Spinal cord (tissue), 10 donors: ENCODE results near the gene SPDYE1. TPM values are rescaled to one million over a fixed set of nuclear protein-coding genes. Genes with fewer than 3 reads are reported as not detected.
"Not testable (repeated sequence)": the region's sequence is repeated elsewhere in the genome, so short reads cannot be mapped to it uniquely, and the experiment has no call there.

Source experiments
- DNase-seq, 6 donors: peaks; one replicate each; pipeline versions ENCODE4 v3.0.0 to v3.0.0-alpha.2; 2013 to 2015; ENCODE audit warnings: low spot score in 6 of 6, low read depth in 4 of 6
- H3K27ac ChIP-seq: one replicate; pipeline ENCODE4 v1.5.1; 2013; ENCODE audit warnings: low read depth, low read length, control low read depth
- H3K27me3 ChIP-seq: one replicate; pipeline ENCODE4 v1.6.1; 2013; ENCODE audit warnings: low read length; ENCODE audit not compliant: control insufficient read depth, insufficient read depth
- H3K36me3 ChIP-seq: one replicate; pipeline ENCODE4 v1.6.1; 2013; ENCODE audit warnings: low read length; ENCODE audit not compliant: control insufficient read depth, insufficient read depth
- H3K4me1 ChIP-seq: one replicate; pipeline ENCODE4 v1.6.1; 2013; ENCODE audit warnings: low read length; ENCODE audit not compliant: control insufficient read depth, insufficient read depth
- H3K4me3 ChIP-seq: one replicate; pipeline ENCODE4 v1.5.1; 2013; ENCODE audit warnings: low read depth, low read length, control low read depth
- H3K9me3 ChIP-seq: one replicate; pipeline ENCODE4 v1.6.1; 2013; ENCODE audit warnings: low read length; ENCODE audit not compliant: control insufficient read depth, insufficient read depth
- WGBS: methylation state at CpG from one replicate; pipeline ENCODE4 v1.1.5; 2013; ENCODE audit warnings: missing lambda C conversion rate; ENCODE audit not compliant: insufficient coverage; 5-methylcytosine and 5-hydroxymethylcytosine counted together
- long read RNA-seq, 4 donors: transcript quantifications; one replicate each; lab custom pipeline, GENCODE V29; 2026
- polyA plus RNA-seq, 2 donors: library from polyadenylated mRNA; unstranded; fragments of 120-200 nt; gene quantifications; one replicate each; pipeline ENCODE4 v1.2.1, GENCODE V29; 2013; ENCODE audit not compliant: insufficient read length in 2 of 2
- total RNA-seq, 2 donors: library from RNA; depleted of rRNA in 1 of 2; stranded (reverse); fragments of 120-200 nt in 1 of 2; fragments of >200 nt in 1 of 2; gene quantifications; one replicate each; pipeline versions ENCODE4 v1.2.3 to v1.2.4, GENCODE V29; 2013 to 2014
- donor health status: healthy.

SPDYE1 gene
- total RNA-seq (under 1 TPM in 1 of 2 donors, not detected in 1; 0.10 TPM), polyA plus RNA-seq (1 to 10 TPM in 1 of 2 donors, under 1 TPM in 1; 0.33 to 4.1 TPM)
- long read RNA-seq, donor 1, partial matches to known transcripts, result 6 of 6 reads
- long read RNA-seq, donor 1, other reads (novel, unspliced or antisense), result 0 of 6 reads
- long read RNA-seq, donor 2, result 0 reads
- long read RNA-seq, donor 3, result 0 reads
- long read RNA-seq, donor 4, result 0 reads

GRCh38 chr7:43997532-43997931 is at the start of gene SPDYE1:
Gene SPDYE1 (plus strand): TSS chr7:43997897. CDS start chr7:43999950, 2,053 bp downstream.
- H3K27me3 ChIP-seq, H3K9me3 ChIP-seq, H3K4me3 ChIP-seq, H3K36me3 ChIP-seq, H3K27ac ChIP-seq, DNase-seq, H3K4me1 ChIP-seq: not testable (repeated sequence)
- WGBS, result no CpG with 5 or more reads among the region's 3 CpGs

- DNase-seq, result no peak
- Histone ChIP-seq H3K27me3 (no peaks in the 10 kb centered on the region), H3K27ac (no peak overlapping the region), H3K9me3 (no peaks in the 10 kb centered on the region), H3K36me3 (peaks cover 47% of the 10 kb centered on the region), H3K4me3 (no peak overlapping the region), H3K4me1 (peaks cover 3% of the 10 kb centered on the region)
- WGBS, result 81% methylated on average over 2 of the region's 3 CpGs
Measured at GRCh38 chr7:43952028-43952427, 45.7 kb upstream of the SPDYE1 start.

GRCh38 chr7:43953071-43953470 is 44.6 kb upstream of the SPDYE1 start:
- H3K4me3 ChIP-seq, result no peak overlapping the region
- H3K27ac ChIP-seq, result no peak overlapping the region
- no peaks in the 10 kb centered on the region for H3K9me3 ChIP-seq
- DNase-seq, result no peak
- H3K27me3 ChIP-seq, result no peaks in the 10 kb centered on the region
- WGBS, result 100% methylated on average over 1 of the region's 5 CpGs
- peaks cover 3% of the 10 kb centered on the region for H3K4me1 ChIP-seq
- peaks cover 47% of the 10 kb centered on the region for H3K36me3 ChIP-seq

GRCh38 chr7:43954524-43955228 is 43.0 kb upstream of the SPDYE1 start:
- no peaks in the 10 kb centered on the region for H3K27me3 ChIP-seq
- peaks cover 34% of the 10 kb centered on the region for H3K36me3 ChIP-seq
- peak; percentile 9 to 87 (median 34) for DNase-seq
- H3K9me3 ChIP-seq, result no peaks in the 10 kb centered on the region
- H3K4me3 ChIP-seq, result no peak overlapping the region
- 67% methylated on average over 3 of the region's 3 CpGs for WGBS
- no peak overlapping the region for H3K27ac ChIP-seq
- H3K4me1 ChIP-seq, result peaks cover 3% of the 10 kb centered on the region

GRCh38 chr7:43956027-43956426 is 41.7 kb upstream of the SPDYE1 start:
- Histone ChIP-seq H3K27ac (no peak overlapping the region), H3K27me3 (no peaks in the 10 kb centered on the region), H3K4me3 (no peak overlapping the region), H3K4me1 (peaks cover 3% of the 10 kb centered on the region), H3K36me3 (peaks cover 21% of the 10 kb centered on the region), H3K9me3 (no peaks in the 10 kb centered on the region)
- no peak for DNase-seq
- WGBS, result 60% methylated on average over 2 of the region's 3 CpGs

- no peak for DNase-seq
- Histone ChIP-seq H3K36me3 (peaks cover 15% of the 10 kb centered on the region), H3K27me3 (no peaks in the 10 kb centered on the region), H3K9me3 (no peaks in the 10 kb centered on the region), H3K4me3 (no peak overlapping the region), H3K4me1 (no peaks in the 10 kb centered on the region), H3K27ac (no peak overlapping the region)
- 0% methylated on average over 1 of the region's 1 CpG for WGBS
Measured at GRCh38 chr7:43960933-43961332, 36.8 kb upstream of the SPDYE1 start.

- not testable (repeated sequence) for DNase-seq, H3K4me3 ChIP-seq, H3K4me1 ChIP-seq, H3K9me3 ChIP-seq, H3K27ac ChIP-seq, H3K27me3 ChIP-seq
- peaks cover 20% of the 10 kb centered on the region for H3K36me3 ChIP-seq
- WGBS, result no CpG with 5 or more reads among the region's 3 CpGs
Measured at GRCh38 chr7:43966392-43966791, 31.3 kb upstream of the SPDYE1 start.

- not testable (repeated sequence) for H3K4me1 ChIP-seq, H3K27me3 ChIP-seq, H3K27ac ChIP-seq, H3K9me3 ChIP-seq, H3K4me3 ChIP-seq, DNase-seq
- WGBS, result no CpG with 5 or more reads among the region's 20 CpGs
- peaks cover 20% of the 10 kb centered on the region for H3K36me3 ChIP-seq
Measured at GRCh38 chr7:43968172-43969040, 29.3 kb upstream of the SPDYE1 start.

GRCh38 chr7:43969586-43969985 is 28.1 kb upstream of the SPDYE1 start:
- peaks cover 20% of the 10 kb centered on the region for H3K36me3 ChIP-seq
- H3K27me3 ChIP-seq, H3K4me3 ChIP-seq, H3K4me1 ChIP-seq, H3K27ac ChIP-seq, H3K9me3 ChIP-seq, DNase-seq: not testable (repeated sequence)
- 100% methylated on average over 5 of the region's 11 CpGs for WGBS
